H9 (cell line): ENCODE measurements around the gene DLX1. TPM values are rescaled to one million over a fixed set of nuclear protein-coding genes. Genes with fewer than 3 reads are reported as not detected.
A peak's percentile ranks its signal among the peaks of the same experiment; 100 is the strongest.

Source experiments
- DNase-seq: peaks from one replicate; pipeline ENCODE4 v3.0.0-alpha.2; 2017
- H2AFZ ChIP-seq: one replicate; pipeline ENCODE4 v1.6.1; 2013; ENCODE audit warnings: mild to moderate bottlenecking, low read length, control low read depth, moderate library complexity
- H2AK5ac ChIP-seq: 2 replicates; pipeline ENCODE4 v1.6.1; 2013; ENCODE audit warnings: low read length, control low read depth, mixed read lengths; ENCODE audit not compliant: insufficient read length
- H2BK120ac ChIP-seq: one replicate; pipeline ENCODE4 v1.6.1; 2013; ENCODE audit warnings: low read depth, mild to moderate bottlenecking, low read length, control low read depth, inconsistent platforms; ENCODE audit not compliant: poor library complexity, severe bottlenecking
- H2BK12ac ChIP-seq: 2 replicates; pipeline ENCODE4 v1.6.1; 2013; ENCODE audit warnings: low read length, control low read depth, mixed read lengths, low read depth; ENCODE audit not compliant: insufficient read length
- H2BK15ac ChIP-seq: 2 replicates; pipeline ENCODE4 v1.6.1; 2013; ENCODE audit warnings: low read depth, low read length, control low read depth
- H2BK20ac ChIP-seq: one replicate; pipeline ENCODE4 v1.6.1; 2013; ENCODE audit warnings: low read depth, mild to moderate bottlenecking, low read length, control low read depth, inconsistent platforms; ENCODE audit not compliant: poor library complexity, severe bottlenecking
- H2BK5ac ChIP-seq: 2 replicates; pipeline ENCODE4 v1.6.1; 2013; ENCODE audit warnings: low read length, control low read depth, mixed read lengths; ENCODE audit not compliant: insufficient read length
- H3K14ac ChIP-seq: 2 replicates; pipeline ENCODE4 v1.6.1; 2013; ENCODE audit warnings: low read length, control low read depth; ENCODE audit not compliant: insufficient read depth
- H3K18ac ChIP-seq: 2 replicates; pipeline ENCODE4 v1.6.1; 2013; ENCODE audit warnings: low read depth, mild to moderate bottlenecking, mixed read lengths, low read length, control low read depth; ENCODE audit not compliant: insufficient read length
- H3K23ac ChIP-seq: 2 replicates; pipeline ENCODE4 v1.6.1; 2013; ENCODE audit warnings: low read length, control low read depth, mixed read lengths, low read depth; ENCODE audit not compliant: insufficient read length
- H3K23me2 ChIP-seq: 2 replicates; pipeline ENCODE4 v1.6.1; 2013; ENCODE audit warnings: low read depth, mild to moderate bottlenecking, mixed read lengths, low read length, control low read depth; ENCODE audit not compliant: insufficient read length, poor library complexity, severe bottlenecking
- H3K27ac ChIP-seq: 2 replicates; pipeline ENCODE4 v1.5.1; 2013; ENCODE audit warnings: low read length, control low read depth, mixed read lengths, low read depth; ENCODE audit not compliant: insufficient read length
- H3K27me3 ChIP-seq: 2 replicates; pipeline ENCODE4 v1.6.1; 2013; ENCODE audit warnings: low read length, control low read depth, inconsistent platforms; ENCODE audit not compliant: insufficient read depth
- H3K4ac ChIP-seq: 2 replicates; pipeline ENCODE4 v1.6.1; 2013; ENCODE audit warnings: low read depth, mild to moderate bottlenecking, control low read depth, inconsistent platforms, low read length, moderate library complexity
- H3K4me1 ChIP-seq: 2 replicates; pipeline ENCODE4 v1.6.1; 2013; ENCODE audit warnings: low read length, control low read depth, inconsistent platforms; ENCODE audit not compliant: insufficient read depth
- H3K4me2 ChIP-seq: 2 replicates; pipeline ENCODE4 v1.6.1; 2013; ENCODE audit warnings: low read length, control low read depth, mixed read lengths; ENCODE audit not compliant: insufficient read length, insufficient read depth
- H3K56ac ChIP-seq: 2 replicates; pipeline ENCODE4 v1.6.1; 2013; ENCODE audit warnings: low read depth, mild to moderate bottlenecking, mixed read lengths, low read length, control low read depth; ENCODE audit not compliant: insufficient read length
- H3K79me1 ChIP-seq: 2 replicates; pipeline ENCODE4 v1.6.1; 2013; ENCODE audit warnings: low read depth, mild to moderate bottlenecking, moderate library complexity, low read length, control low read depth, inconsistent platforms; ENCODE audit not compliant: insufficient read depth, poor library complexity, severe bottlenecking
- H3K79me2 ChIP-seq: 2 replicates; pipeline ENCODE4 v1.6.1; 2013; ENCODE audit warnings: low read length, control low read depth, inconsistent platforms; ENCODE audit not compliant: insufficient read depth
- H3K9ac ChIP-seq: 2 replicates; pipeline ENCODE4 v1.6.1; 2013; ENCODE audit warnings: low read length, control low read depth, mixed read lengths; ENCODE audit not compliant: insufficient read length; ENCODE audit errors: extremely low read depth
- H3K9me3 ChIP-seq: one replicate; pipeline ENCODE4 v1.6.1; 2013; ENCODE audit warnings: low read depth, low read length, inconsistent platforms; ENCODE audit not compliant: control insufficient read depth
- H3T11ph ChIP-seq: one replicate; pipeline ENCODE4 v1.6.1; 2013; ENCODE audit warnings: mild to moderate bottlenecking, low read length, control low read depth, inconsistent platforms
- H4K20me1 ChIP-seq: one replicate; pipeline ENCODE4 v1.6.1; 2013; ENCODE audit not compliant: control insufficient read depth, insufficient read length, insufficient read depth
- H4K5ac ChIP-seq: 2 replicates; pipeline ENCODE4 v1.6.1; 2013; ENCODE audit warnings: low read depth, mild to moderate bottlenecking, mixed read lengths, low read length, control low read depth; ENCODE audit not compliant: insufficient read length
- H4K8ac ChIP-seq: replicated peaks from 2 replicates; pipeline ENCODE4 v1.6.1; 2013; ENCODE audit warnings: low read length, control low read depth, mixed read lengths, low read depth; ENCODE audit not compliant: insufficient read length
- H4K91ac ChIP-seq: 2 replicates; pipeline ENCODE4 v1.6.1; 2013; ENCODE audit warnings: low read depth, mild to moderate bottlenecking, moderate library complexity, mixed read lengths, low read length, control low read depth; ENCODE audit not compliant: insufficient read length
- H3K27ac Mint-ChIP-seq, 3 experiments: 2 replicates in 2 of 3; 3 replicates in 1 of 3; pipeline ENCODE4 v1.8.0; 2020 to 2021; ENCODE audit warnings: mixed read lengths in 3 of 3, mild to moderate bottlenecking in 1 of 3, moderate library complexity in 1 of 3
- H3K27me3 Mint-ChIP-seq: 2 replicates; pipeline ENCODE4 v1.8.0; 2021; ENCODE audit warnings: low read depth, mild to moderate bottlenecking, moderate library complexity, mixed read lengths
- H3K36me3 Mint-ChIP-seq, 3 experiments: 2 replicates in 2 of 3; 3 replicates in 1 of 3; pipeline ENCODE4 v1.8.0; 2020 to 2021; ENCODE audit warnings: low read depth in 3 of 3, mixed read lengths in 3 of 3; ENCODE audit not compliant: insufficient read depth in 1 of 3
- H3K4me1 Mint-ChIP-seq, 2 experiments: 2 replicates each; pipeline ENCODE4 v1.8.0; 2020; ENCODE audit warnings: mixed read lengths in 2 of 2
- H3K4me3 Mint-ChIP-seq, 2 experiments: 2 replicates in 1 of 2; 3 replicates in 1 of 2; pipeline ENCODE4 v1.8.0; 2020 to 2021; ENCODE audit warnings: mild to moderate bottlenecking in 2 of 2, mixed read lengths in 2 of 2, moderate library complexity in 1 of 2
- H3K9me3 Mint-ChIP-seq, 2 experiments: 2 replicates in 1 of 2; 3 replicates in 1 of 2; pipeline ENCODE4 v1.8.0; 2020; ENCODE audit warnings: mild to moderate bottlenecking in 2 of 2, mixed read lengths in 2 of 2, moderate library complexity in 1 of 2
- CTCF ChIP-seq: fragments of 200-600 bp; sonication (generic); conservative IDR thresholded peaks from 3 replicates; pipeline ENCODE4 v1.8.0; 2021; ENCODE audit warnings: antibody characterized with exemption, mild to moderate bottlenecking
- WGBS: extraction: QIAGEN DNeasy Blood & Tissue Kit; methylation state at CpG from one replicate; pipeline ENCODE4 v1.1.7; 2013; ENCODE audit warnings: missing lambda C conversion rate, low lambda C conversion rate, mixed read lengths; ENCODE audit not compliant: insufficient read length; ENCODE audit errors: extremely low coverage; 5-methylcytosine and 5-hydroxymethylcytosine counted together
- total RNA-seq: library from RNA; stranded (reverse); gene quantifications from 2 replicates; pipeline ENCODE4 v1.2.1, GENCODE V29; 2021

Gene DLX1
- total RNA-seq, 1 experiment from 2014 or later, result not detected

- no peak overlapping the region for H3K56ac ChIP-seq
- H3K9me3 ChIP-seq, result no peaks in the 10 kb centered on the region
- no peak overlapping the region for H3K23ac ChIP-seq
- H2AFZ ChIP-seq, result no peak overlapping the region
- H2AK5ac ChIP-seq, result no peak overlapping the region
- H4K91ac ChIP-seq, result no peak overlapping the region
- peaks cover 89% of the 10 kb centered on the region for H3K27me3 ChIP-seq
- no CpG with 5 or more reads among the region's 31 CpGs for WGBS
- Mint-ChIP-seq H3K4me1 (peaks cover 37 to 66% of the 10 kb centered on the region in 2 experiments), H3K27me3 (peaks cover 100% of the 10 kb centered on the region), H3K36me3 (no peaks in the 10 kb centered on the region; a peak in 3 of 7 replicates), H3K9me3 (peaks cover 2 to 17% of the 10 kb centered on the region in 2 experiments; a peak in 3 of 5 replicates), H3K27ac (no peak overlapping the region), H3K4me3 (peak overlapping the region; percentile 43 to 95)
- peak overlapping the region; percentile 57 for H3K4me2 ChIP-seq
- no peaks in the 10 kb centered on the region for H3K79me2 ChIP-seq
- no peak overlapping the region for H3K4ac ChIP-seq
- no peak overlapping the region for H3K9ac ChIP-seq
- peaks cover 2% of the 10 kb centered on the region; the same call in 1 of the 2 replicates for H3K4me1 ChIP-seq
- DNase-seq, result no peak
- H2BK20ac ChIP-seq, result no peak overlapping the region
- no peak overlapping the region for H3K18ac ChIP-seq
- H3K27ac ChIP-seq, result no peak overlapping the region
- H3K79me1 ChIP-seq, result no peaks in the 10 kb centered on the region
- H2BK120ac ChIP-seq, result no peak overlapping the region
- no peak overlapping the region for H2BK12ac ChIP-seq
- H2BK5ac ChIP-seq, result no peak overlapping the region
- H3K23me2 ChIP-seq, result peaks cover 16% of the 10 kb centered on the region
- H4K8ac ChIP-seq, result no peak overlapping the region
- no peaks in the 10 kb centered on the region for H4K20me1 ChIP-seq
- H4K5ac ChIP-seq, result no peak overlapping the region
- H3K14ac ChIP-seq, result no peak overlapping the region
- no peak overlapping the region for H3T11ph ChIP-seq
- H2BK15ac ChIP-seq, result no peak overlapping the region; the same call in 1 of the 2 replicates
- TF ChIP-seq CTCF, result no peak
Observed at GRCh38 chr2:172087207-172087779, 2.0 kb downstream of the DLX1 start.
